Suppressor macrophage (primary cell): ENCODE measurements around the gene BEST1.
A peak's percentile ranks its signal among the peaks of the same experiment; 100 is the strongest.

Experiments used
- DNase-seq, 4 experiments: peaks; one replicate each; pipeline ENCODE4 v3.0.0-alpha.2; 2020 to 2022

Gene BEST1

GRCh38 chr11:61964666-61965271, 14.6 kb downstream of the BEST1 start:
- DNase-seq = peak; percentile 53 to 58 (median 56)

GRCh38 chr11:61966734-61967115, 16.6 kb downstream of the BEST1 start:
- DNase-seq = peak in 2 of 4 experiments; percentile 53 to 62

DNA sequence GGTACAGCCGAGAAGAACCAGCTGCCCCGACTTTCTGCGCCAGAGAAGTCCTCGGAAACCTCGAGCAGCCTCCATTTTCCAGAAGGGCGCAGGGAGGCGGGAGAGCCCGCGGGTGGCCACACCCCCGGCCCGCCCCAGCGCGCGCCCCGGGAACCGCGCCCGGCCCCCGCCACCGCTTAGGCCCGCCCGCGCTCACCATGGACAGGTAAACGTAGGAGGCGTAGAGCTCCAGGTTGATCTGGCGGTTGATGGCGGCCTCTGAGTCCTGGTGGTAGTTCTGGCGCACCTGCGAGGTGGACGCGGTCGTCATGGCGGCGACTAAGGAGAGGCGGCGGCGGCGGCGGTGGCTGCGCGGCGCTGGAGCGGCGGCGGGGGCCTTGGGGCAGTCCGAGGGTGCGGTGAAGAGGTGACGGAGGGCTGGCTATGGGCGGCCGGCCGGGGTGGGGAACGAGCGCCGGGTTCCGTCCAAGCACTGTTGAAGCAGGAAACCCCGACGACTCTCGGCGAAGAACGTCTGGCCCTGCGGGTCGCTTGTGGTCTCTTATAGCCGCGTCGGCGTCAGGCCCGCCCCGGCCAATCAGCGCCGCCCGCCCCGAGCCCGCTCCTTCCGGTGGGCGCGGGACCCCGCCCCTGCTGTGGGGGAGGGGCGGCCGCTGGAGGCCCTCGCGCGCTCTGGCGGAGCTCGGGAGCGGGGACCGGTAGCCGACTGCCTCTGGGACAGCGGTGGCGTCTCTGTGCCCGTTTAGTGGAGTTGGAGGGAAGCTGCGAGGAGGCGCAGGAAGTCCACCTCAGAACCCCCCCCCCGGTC, 17.2 kb downstream of the BEST1 start, which contains the start of gene FTH1:
Gene FTH1 (minus strand): TSS at position 519 of the 808 bp plus-strand sequence. CDS start 209 bp downstream, at position 310.
- DNase-seq = peak; percentile 97 to 99 (median 98)

DNA sequence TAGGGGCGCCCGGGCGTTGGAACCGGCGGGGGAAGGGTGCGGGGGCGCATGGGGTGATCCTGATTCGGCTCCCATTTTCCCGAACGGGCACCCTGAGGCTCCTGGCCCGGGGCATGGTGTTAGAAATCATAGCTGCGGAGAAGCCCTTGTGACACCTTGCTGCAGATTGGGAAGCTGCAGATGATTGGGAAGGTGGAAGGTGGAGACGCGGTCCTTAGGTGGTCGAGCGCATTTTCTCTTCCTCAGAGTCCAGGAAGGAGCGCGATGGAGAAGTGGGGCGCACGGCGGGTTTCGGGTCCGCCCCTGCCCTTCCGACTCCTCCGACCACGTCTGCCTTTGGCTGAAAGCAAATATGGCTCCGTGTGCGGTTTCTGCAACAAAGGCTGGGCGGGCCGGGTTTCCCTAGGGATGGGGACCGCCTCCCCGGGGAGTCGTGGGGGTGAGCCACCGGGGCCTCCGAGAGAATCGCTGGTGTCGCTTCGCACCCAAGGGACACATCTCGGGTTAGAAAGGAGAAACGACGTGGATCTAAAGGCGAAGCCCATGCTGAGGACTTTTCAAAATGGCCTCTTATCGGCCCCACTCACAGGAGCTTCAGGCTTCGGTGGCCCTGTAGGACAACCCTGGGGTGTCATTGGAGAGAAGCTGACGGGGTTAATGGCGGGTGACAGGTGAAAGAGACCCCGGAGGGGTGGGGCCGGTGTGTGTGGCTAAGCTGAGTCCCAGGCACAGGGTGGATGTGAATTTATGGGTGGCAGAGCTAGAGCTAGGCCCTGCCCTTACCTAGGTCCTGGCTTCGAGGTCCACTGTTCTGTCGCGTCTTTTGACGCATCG, 18.0 kb downstream of the BEST1 start:
- peak; percentile 83 to 92 (median 90) for DNase-seq

- DNase-seq = peak in 1 of 4 experiments; percentile 32
Observed at GRCh38 chr11:61968758-61969390, 18.7 kb downstream of the BEST1 start.

DNA sequence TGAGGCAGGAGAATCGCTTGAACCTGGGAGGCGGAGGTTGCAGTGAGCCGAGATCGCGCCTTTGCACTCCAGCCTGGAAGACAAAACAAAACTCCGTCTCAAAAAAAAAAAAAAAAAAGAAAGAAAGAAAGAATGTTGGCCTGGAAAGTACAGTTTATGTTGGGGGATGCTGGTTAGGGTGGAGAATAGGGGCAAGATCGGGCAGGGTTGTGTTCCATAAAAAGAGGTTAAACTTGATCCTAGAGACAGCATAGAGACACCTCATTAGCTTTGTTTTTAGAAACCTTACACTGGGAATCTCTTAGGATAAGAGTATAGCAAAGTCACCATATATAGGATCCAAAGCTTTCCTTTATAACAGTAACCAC, 19.2 kb downstream of the BEST1 start:
- DNase-seq = no peak

DNA sequence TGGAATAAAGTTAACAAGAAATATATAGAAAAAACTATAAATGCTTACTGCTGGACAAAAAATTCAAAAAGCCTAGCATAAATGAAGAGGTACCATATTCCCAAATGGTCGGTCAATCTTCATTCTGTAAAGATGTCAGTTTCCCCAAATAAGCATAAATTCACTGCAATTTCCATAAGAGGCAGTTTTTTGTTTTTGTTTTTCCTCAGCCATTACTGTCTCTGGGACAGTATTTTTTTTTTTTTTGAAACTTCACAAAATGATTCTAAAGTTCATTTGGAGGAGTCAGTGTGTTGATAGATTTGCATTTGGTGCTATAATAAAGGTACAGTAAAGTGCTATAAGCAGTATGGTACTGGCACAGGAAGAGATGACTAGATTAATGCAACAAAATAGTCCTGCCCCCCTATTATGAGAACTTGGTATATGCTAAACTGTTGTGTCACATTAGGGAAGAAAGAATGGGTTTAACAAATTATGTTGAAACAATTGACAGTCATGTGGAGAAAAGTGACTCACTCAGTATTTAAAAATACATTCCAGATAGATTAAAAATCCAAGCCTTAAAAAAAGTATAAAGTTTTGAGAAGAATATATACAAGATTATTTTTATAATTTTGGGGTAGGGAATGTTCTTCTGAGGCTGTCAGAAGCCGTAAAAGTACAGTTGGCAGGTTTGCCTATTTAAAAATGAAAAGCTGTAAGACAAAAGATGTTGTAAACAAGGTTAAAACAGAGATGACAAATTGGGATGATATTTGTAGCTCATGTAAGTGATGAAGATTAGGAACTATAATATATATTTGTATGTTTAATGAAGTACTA, 19.9 kb downstream of the BEST1 start:
- peak in 3 of 4 experiments; percentile 75 to 94 (median 94) for DNase-seq

GRCh38 chr11:61971248-61972111, 21.3 kb downstream of the BEST1 start:
- DNase-seq = peak; percentile 99 to 100 (median 100)

DNA sequence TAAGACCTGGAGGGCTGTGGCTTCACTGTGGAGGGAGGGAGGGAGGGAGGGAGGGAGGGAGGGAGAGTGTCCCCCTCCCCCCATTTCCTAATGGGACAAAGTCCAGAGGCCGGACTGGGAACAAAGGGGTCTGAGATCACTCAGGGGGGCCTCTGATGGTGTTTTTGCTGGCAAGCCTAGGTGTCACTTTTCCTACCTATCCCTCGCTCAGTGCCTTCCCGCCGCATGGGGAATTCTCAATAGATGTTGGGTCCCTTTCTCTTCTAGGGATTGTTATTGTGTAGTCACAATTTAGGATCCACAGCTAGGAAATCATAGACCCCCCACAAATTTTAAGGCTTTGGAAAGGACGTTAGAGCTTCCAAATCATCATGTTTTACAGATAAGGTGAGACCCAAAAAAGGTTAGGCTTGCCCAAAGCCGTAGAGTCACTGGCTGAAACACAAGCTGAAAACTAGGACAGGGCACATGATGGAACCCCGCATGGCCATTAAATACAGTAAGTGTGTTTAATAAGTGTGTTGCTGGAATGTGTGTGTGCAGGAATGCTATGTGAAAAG, 22.0 kb downstream of the BEST1 start:
- DNase-seq = no peak

DNA sequence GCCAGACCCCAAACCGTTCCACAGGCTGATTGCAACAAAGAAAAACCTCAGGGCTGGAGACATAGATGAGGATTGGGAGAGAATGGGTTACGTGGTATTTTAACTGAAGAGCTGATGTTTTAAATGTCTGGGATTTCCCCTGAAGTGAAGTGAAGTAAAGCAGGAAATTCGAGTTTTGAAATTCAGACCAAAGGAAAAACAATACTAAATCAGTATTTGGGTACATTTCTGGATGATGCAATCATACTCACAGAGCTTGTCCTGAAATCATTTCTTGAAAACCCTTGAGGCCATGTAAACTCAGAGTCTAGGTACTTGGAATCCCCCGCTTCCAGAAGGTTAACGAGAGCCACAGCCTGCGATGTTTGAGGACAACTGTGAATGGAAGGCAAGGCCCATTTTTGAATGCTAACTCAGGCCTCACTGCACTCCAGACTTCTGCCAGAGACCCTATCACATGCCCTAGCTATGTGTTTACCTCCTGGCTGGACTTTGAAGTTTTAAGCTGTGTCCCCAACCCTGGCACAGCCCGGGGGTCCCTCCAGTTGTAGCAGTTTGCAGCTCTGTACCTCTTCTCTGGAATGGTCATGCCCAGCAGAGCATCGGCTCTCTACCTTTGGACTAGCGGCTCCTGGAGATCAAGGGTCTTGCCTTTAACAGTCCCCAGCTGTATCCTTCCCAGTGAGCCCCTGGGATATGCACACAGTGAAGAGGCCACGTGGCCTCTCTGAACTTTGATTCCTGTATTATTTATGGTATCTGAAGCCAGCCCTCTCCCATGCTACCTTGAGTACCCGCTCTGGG, 22.7 kb downstream of the BEST1 start:
- peak; percentile 71 to 95 (median 84) for DNase-seq

- peak in 3 of 4 experiments; percentile 50 to 64 (median 64) for DNase-seq
Observed at GRCh38 chr11:61973476-61974162, 23.5 kb downstream of the BEST1 start.

DNA sequence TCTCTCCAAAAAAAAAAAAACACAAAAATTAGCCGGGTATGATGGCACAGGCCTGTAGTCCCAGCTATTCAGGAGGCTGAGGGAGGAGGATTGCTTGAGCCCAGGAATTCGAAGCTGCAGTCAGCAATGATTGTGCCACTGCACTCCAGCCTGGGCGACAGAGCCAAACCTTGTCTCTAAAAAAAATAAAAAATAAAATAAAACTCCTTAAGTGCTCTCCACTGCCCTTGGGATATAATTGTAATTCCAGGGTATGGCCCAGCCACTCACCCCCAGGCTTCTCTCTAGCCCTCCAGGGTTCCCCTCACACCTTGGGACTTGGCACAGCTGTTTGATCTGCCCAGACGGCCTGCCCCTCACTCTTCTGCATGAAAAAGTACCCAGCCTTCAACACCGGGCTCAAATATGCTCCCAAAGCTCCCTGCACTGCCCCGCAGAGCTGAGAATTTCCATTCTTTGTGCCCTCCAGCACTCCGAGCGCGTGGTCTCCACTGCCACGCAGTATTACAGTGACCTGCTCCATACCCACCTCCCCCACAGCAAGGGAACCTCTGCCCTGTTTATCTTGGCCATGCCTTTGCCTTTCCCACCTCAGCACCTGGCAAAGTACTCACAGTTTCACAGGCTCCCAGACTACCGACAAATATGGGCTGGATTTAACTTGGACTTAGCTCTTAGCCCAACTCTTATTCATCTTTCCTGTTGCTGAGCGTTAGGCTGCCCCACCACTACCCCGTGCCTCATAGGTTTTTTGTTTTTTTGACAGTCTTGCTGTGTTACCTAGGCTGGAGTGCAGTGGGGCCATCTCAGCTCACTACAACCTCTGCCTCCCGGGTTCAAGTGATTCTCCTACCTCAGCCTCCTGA, 24.8 kb downstream of the BEST1 start:
- no peak for DNase-seq

DNA sequence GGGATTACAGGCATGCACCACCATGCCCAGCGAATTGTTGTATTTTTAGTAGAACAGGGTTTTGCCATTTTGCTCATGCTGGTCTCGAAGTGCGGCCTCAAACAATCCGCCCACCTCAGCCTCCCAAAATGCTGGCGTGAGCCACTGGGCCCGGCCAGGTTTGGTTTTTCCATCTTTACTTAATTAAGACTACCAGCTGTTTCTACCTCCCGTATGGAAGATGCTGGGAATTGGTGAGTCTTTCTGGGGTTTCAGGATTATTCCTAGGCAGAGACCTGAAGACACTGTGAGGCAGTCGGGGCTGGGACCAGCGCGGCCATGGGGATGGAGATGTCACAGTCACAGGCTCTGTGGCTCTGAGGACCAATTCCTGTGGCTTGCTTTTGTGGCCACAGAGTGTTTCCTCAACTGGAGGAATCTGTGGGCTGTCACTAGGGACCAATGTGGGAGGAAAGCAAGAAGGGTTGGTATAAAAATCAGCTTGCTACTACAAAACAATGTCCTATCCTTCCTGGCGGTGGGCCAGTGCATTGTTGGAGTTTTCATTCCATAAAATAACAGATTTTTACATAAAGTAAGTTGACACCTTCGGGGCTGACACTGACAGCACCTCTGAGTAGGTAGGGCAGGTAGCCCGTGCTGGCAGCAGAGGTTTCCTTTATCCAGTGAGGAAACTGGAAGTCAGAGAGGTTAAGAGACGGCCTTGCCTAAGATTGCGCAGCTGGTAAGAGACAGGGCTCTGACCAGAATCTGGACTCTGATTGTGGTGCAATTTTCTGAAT, 25.7 kb downstream of the BEST1 start:
- peak; percentile 49 to 70 (median 67) for DNase-seq

GRCh38 chr11:61976420-61976800, 26.3 kb downstream of the BEST1 start:
- no peak for DNase-seq

DNA sequence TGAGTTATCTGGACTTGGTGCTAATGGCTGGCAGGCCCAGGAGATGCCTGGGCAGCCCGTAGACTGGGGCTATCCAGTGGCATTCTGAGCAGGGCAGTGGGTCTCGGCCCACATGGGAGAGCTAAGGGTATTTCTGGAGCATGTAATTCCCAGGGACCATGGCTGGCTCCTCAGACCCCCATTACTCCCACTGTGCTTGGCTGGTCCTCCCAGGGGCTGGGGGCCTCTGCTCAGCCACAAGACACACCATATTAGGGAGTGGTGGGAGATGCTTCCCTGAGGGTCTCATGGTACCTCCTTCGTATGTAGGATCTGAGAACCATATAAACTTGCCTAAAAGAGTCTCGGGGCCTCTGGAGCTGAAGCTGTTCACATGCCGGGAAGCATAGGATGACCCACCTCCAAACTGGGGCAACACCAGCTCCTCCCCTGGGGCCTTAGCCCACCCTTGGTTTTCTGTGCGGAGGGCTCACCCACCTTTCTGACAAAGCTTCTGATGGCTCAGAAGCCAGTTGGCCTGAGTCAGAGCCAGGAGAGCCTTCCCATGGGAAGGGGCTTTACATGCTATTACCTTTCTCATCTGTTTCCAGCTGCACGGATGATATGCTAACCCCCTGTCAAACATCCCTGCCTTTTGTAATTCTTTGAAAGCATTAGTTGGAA, 26.8 kb downstream of the BEST1 start:
- DNase-seq = no peak
